BE2C (cell line): Measurements from ENCODE around the gene CENPW.

Source experiments
- DNase-seq: peaks from one replicate; pipeline ENCODE4 v3.0.0-alpha.2; 2020
- H3K27me3 ChIP-seq: fragments of 250-450 bp; sonication (Bioruptor Pico); 2 replicates; pipeline ENCODE4 v1.5.1; 2020; ENCODE audit warnings: mild to moderate bottlenecking
- H3K36me3 ChIP-seq: fragments of 250-450 bp; sonication (Bioruptor Pico); 2 replicates; pipeline ENCODE4 v1.5.1; 2020; ENCODE audit warnings: mild to moderate bottlenecking
- H3K4me1 ChIP-seq: fragments of 250-450 bp; sonication (Bioruptor Pico); 2 replicates; pipeline ENCODE4 v1.5.1; 2020
- H3K4me3 ChIP-seq: 2 replicates; pipeline ENCODE4 v1.5.1; 2011; ENCODE audit warnings: low read depth, low read length
- H3K9me3 ChIP-seq: fragments of 250-450 bp; sonication (Bioruptor Pico); 2 replicates; pipeline ENCODE4 v1.5.1; 2020
- TF ChIP-seq, protein P1 (sequence below): IDR thresholded peaks from 2 replicates; pipeline ENCODE4 v1.5.1; 2012; ENCODE audit warnings: mild to moderate bottlenecking, low read depth, low read length

The CENPW gene

DNA sequence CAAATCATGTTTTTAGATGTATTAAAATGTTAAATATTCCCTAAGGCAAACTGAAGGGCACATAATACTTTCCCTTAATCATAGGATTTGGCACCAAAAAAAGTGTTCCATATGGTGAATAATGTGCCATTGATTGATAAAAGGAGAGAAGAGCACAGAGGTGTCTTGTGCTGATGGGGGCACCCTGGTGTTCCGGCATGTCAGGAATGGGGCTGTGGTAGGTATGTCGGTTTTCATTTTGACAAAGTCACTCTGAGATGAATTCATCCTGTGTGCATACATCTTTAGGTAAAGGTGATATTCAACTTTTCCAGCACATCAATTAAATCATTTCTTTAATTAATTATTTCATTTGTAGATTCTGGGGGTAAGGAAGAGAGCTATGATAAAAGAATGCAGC is 36.8 kb downstream of the CENPW start:
- no peak for DNase-seq
- Histone ChIP-seq H3K4me3 (no peak overlapping the region), H3K36me3 (no peaks in the 10 kb centered on the region), H3K9me3 (no peaks in the 10 kb centered on the region), H3K4me1 (no peaks in the 10 kb centered on the region), H3K27me3 (no peaks in the 10 kb centered on the region)
- TF ChIP-seq, protein P1, sequence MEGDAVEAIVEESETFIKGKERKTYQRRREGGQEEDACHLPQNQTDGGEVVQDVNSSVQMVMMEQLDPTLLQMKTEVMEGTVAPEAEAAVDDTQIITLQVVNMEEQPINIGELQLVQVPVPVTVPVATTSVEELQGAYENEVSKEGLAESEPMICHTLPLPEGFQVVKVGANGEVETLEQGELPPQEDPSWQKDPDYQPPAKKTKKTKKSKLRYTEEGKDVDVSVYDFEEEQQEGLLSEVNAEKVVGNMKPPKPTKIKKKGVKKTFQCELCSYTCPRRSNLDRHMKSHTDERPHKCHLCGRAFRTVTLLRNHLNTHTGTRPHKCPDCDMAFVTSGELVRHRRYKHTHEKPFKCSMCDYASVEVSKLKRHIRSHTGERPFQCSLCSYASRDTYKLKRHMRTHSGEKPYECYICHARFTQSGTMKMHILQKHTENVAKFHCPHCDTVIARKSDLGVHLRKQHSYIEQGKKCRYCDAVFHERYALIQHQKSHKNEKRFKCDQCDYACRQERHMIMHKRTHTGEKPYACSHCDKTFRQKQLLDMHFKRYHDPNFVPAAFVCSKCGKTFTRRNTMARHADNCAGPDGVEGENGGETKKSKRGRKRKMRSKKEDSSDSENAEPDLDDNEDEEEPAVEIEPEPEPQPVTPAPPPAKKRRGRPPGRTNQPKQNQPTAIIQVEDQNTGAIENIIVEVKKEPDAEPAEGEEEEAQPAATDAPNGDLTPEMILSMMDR, result no peak

DNA sequence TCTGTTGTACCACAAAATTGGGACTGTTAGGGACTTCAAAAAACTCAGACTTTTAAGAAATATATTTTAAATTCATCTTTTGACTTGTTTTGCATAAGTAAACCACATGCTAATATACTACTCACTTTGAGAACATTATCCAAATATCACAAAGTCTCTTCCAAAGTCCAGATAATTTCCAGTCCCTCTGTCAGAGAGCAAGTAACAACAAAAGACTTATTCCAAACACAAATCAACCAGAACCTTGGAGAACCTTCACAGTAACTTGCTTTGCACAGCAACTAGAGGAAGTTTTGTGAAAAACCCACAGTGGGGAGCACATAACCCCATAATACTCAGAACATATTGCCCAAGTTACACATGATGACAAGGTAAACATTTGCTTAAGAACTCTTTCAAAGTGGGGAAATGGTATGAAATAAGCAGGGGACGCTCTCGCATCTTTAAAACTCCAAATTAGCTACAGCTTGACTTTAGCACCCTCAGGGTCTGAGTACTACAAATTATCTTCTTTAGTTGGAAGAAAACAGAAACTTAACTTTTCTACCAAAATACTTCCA is 37.8 kb downstream of the CENPW start:
- Histone ChIP-seq H3K4me3 (no peak overlapping the region), H3K36me3 (no peaks in the 10 kb centered on the region), H3K27me3 (no peaks in the 10 kb centered on the region), H3K4me1 (no peaks in the 10 kb centered on the region), H3K9me3 (no peaks in the 10 kb centered on the region)
- TF ChIP-seq, protein P1, result no peak
- DNase-seq, result no peak

DNA sequence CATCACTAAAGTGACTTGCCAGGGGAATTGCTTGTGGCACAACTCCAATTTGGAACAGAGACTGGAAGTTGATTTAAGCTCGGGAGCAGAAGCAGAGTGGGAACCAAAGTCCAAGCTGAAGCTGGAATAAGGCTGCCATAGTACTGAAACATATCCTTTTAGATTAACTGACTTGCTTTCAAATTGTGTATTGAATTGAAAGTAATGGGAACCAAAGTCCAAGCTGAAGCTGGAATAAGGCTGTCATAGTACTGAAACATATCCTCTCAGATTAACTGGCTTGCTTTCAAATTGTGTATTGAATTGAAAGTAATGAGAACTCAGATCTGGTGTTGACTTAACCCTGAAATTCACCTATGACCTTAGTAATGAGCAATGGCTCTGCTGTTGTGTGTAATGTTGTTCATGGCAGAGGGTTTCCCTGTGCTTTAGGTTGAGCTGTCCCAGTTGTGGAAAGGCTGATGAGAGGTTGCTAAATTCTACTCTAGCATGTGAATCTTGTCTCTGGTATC is 40.2 kb downstream of the CENPW start:
- TF ChIP-seq, protein P1, result no peak
- Histone ChIP-seq H3K27me3 (no peaks in the 10 kb centered on the region), H3K9me3 (no peaks in the 10 kb centered on the region), H3K4me1 (no peaks in the 10 kb centered on the region; the same call in 1 of the 2 replicates), H3K4me3 (no peak overlapping the region), H3K36me3 (no peaks in the 10 kb centered on the region)
- DNase-seq, result no peak

DNA sequence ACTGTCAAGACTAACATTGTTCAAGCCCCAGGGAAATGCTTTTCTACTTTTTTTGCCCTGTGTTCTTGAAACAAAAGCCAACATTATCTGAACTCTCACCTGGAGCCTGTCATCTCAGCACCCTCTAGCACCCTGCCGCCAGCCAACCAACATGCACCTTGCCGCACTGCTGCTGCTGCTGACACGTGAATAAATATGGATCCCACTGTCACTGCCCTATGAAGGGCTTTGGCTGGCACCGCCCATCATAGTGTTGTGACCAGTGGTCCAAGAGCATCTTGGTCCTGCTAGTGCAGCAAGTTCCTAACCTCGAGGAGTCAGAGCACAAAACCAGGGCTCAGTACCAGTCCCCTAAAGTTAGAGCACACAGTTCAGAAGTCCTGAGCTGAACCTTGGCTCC is 41.6 kb downstream of the CENPW start:
- no peaks in the 10 kb centered on the region for H3K9me3 ChIP-seq
- no peak overlapping the region for H3K4me3 ChIP-seq
- no peaks in the 10 kb centered on the region; the same call in 1 of the 2 replicates for H3K4me1 ChIP-seq
- H3K27me3 ChIP-seq, result no peaks in the 10 kb centered on the region
- no peaks in the 10 kb centered on the region for H3K36me3 ChIP-seq
- DNase-seq, result no peak
- TF ChIP-seq, protein P1, result no peak

DNA sequence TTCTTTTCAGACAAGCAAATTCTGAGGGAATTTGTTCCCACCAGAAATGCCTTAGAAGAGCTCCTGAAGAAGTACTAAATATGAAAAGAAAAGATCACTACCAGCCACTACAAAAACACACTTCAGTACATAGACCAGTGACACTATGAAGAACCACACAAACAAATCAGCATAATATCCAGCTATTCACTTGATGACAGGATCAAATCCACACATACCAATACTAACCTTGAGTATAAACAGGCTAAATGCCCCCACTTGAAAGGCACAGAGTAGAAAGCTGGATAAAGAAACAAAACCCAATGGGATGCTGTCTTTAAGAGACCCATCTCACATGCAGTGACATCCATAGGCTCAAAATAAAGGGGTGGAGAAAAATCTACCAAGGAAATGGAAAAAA is 43.3 kb downstream of the CENPW start:
- TF ChIP-seq, protein P1, result no peak
- H3K36me3 ChIP-seq, result no peaks in the 10 kb centered on the region
- H3K4me3 ChIP-seq, result no peak overlapping the region
- H3K4me1 ChIP-seq, result no peaks in the 10 kb centered on the region; the same call in 1 of the 2 replicates
- no peaks in the 10 kb centered on the region for H3K9me3 ChIP-seq
- no peaks in the 10 kb centered on the region for H3K27me3 ChIP-seq
- no peak for DNase-seq

DNA sequence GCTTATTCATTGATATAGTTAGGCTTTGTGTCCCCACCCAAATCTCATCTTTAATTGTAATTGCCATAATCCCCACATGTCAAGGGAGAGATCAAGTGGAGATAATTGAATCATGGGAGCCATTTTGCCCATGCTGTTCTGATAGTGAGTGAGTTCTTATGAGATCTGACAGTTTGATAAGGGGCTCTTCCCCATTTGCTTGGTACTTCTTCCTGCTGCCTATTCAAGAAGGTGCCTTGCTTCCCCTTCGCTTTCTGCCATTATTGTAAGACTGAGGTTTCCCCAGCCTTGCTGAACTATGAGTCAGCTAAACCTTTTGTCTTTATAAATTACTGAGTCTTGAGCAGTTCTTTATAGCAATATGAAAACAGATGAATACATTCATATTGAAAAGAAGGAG is 45.6 kb downstream of the CENPW start:
- H3K36me3 ChIP-seq, result no peaks in the 10 kb centered on the region
- DNase-seq, result no peak
- no peaks in the 10 kb centered on the region for H3K27me3 ChIP-seq
- TF ChIP-seq, protein P1, result no peak
- no peaks in the 10 kb centered on the region for H3K9me3 ChIP-seq
- H3K4me1 ChIP-seq, result no peaks in the 10 kb centered on the region; the same call in 1 of the 2 replicates
- no peak overlapping the region for H3K4me3 ChIP-seq
